Measurements from ENCODE around the gene KIF13A.
"Not testable (repeated sequence)": the region's sequence is repeated elsewhere in the genome, so short reads cannot be mapped to it uniquely, and the experiment has no call there.

KIF13A gene

GRCh38 chr6:17998003-17998402 lies 10.6 kb upstream of the KIF13A start:
- no peak for DNase-seq

DNA sequence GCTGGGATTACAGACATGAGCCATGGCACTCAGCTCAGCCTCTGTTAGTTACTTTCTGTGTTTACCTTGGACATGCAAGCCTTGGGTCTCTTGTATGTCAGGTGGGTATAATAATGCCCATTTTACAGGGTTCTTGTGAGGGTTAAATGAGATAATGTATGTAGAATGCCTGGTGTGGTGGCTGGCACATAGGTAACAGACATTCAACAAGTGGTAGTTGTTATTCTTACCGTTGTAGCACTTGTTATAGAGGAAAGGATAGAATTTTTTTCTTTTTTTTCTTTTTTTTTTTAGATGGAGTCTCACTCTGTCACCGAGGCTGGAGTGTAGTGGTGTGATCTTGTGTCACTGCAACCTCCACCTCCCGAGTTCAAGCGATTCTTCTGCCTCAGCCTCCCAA lies 8.0 kb upstream of the KIF13A start:
- DNase-seq, result no peak

DNA sequence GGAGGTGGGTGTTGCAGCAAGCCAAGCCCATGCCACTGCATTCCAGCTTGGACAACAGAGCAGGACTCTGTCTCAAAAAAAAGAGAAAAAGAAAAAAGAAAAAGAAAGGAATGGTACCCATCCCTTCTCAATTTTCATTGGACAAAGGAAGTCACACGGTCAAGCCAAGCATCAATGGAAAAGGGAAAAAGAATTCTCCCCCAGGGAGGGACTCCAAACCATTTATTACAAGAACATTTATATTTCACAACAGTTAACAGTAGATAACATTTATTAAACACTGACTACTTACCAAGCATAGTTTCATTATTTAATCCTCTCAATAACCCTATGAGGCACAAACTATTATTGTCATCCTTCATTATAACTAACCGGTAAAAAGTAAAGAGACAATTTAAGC lies 6.6 kb upstream of the KIF13A start:
- no peak for DNase-seq

DNA sequence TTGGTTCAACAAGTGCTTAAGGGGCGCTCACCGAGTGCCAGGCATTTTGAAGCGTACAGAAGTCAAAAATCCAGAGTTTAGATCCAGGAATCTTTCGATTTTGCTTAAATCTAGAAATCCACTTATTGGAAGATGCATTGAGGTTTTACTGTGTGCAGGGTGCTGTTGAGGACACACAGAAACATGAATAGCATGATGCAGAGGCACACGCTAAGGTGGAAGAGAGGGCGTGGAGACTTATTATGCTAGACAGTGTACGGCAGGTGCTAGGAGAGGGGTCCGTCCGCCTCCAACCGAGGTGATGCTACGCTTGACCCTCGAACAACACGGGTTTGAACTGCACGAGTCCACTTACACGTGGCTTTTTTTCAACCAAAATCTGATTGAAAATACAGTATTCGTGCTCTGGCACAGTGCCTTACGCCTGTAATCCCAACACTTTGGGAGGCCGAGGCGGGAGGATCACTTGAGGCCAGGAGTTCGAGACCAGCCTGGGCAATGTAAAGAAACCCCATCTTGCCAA lies 1.0 kb upstream of the KIF13A start:
- DNase-seq, result no peak

DNA sequence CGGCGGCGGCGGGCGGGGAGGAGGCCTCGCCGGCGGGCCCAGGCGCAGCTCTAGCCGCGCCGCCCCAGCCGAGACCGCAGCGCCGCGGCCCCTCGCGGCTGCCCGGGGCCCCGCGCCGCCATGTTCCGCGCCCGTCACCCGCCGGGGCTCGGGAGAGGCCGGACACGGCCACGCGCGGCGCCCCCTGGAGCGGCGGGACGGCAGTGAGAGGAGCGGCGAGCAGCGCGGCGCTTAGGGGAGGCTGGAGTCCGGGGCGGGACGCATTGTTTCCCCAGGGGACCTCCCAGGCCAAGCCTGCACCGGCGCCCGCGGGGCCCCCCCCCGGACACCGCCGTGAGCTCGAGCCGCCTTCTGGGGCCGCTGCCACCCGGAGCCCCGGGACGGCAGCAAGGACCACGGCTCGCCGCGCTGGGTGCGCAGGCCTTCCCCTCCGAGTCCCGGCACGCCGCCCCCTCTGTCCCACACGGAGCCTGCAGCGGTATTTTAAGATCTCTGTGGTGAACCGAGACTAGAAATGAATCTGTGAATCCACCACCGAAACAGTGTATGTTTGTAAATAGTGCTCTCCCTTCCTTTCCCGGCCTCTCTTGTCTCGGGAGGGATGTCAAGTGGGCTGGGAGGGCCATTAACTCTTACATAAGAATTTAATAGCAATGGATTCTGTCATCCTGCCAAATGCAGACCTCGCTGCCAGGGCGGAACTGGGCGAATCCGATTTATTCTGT lies 424 bp upstream of the KIF13A start:
- peak; percentile 93 for DNase-seq

DNA sequence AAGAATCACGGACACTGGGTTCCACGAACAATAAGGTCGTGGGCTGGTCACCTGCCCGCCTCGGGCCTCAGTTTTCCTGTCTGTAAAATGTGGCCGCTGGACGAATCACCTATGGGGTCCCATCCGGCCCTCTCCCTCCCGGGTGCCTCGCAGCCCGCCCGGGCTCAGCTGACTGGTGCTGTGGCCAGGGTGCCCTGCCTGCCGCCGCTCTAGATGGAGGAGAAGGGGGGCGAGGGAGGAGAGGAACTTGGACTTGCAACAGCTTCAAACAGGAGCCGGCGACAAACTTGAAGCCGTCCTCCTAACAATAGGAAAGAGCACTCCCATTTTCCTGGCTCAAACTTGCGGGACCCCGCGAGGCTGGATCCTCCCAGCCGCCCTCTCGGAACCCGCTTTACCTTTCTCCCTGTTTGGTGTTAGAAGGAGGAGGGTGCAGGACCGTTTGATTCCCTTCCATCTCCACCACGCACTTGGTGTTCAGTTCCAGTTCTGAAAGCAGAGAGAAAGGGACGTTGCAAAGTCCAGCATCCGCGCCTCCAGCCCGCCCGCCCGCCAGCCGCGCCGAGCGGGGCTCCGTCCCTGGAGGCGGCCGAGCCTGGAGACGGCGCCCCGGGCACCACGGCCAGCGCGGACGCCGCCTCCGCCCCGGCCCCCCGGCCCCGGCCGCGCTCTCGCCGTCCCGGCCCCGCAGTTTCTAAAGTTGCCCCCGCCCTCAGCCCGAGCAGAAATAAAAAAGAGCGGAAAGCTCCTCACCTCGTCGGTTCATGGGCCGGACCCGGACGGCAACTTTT lies 584 bp downstream of the KIF13A start:
- DNase-seq, result peak; percentile 10

DNA sequence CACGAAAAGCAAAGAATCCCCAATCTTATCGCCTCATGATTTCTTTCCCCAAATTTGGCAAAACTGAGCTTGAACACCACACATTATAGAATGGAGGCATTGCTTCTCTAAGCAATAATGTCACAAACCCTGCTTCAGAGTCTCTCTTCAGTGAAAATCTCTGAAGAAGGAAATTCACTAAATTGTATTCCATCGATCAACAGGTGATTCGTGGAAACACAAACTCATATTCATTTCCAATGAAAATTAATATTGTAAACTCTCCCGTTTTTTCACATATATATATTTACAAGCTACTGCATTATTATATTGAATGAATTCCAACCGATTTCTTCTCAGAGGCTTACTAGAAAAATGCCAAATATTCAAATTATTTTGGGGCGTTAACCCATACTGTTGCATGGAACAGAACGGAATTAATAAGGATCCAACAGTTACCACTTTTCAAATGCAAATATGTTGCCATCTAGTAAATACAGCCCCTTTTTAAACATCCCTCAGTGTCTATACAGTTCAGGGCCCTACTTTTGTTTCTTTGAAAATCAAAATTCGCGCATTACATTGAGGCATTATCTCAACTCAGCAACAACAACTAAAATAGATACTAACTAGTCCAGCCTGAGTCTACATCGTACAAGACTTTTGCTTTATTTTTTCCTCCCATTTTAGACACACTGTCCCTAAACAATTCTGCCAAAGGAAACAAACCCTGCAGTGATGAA lies 1.3 kb downstream of the KIF13A start:
- DNase-seq, result no peak

- no peak for DNase-seq
Measured at GRCh38 chr6:17984812-17985670, 2.4 kb downstream of the KIF13A start.

GRCh38 chr6:17984399-17984798 lies 3.0 kb downstream of the KIF13A start:
- no peak for DNase-seq

DNA sequence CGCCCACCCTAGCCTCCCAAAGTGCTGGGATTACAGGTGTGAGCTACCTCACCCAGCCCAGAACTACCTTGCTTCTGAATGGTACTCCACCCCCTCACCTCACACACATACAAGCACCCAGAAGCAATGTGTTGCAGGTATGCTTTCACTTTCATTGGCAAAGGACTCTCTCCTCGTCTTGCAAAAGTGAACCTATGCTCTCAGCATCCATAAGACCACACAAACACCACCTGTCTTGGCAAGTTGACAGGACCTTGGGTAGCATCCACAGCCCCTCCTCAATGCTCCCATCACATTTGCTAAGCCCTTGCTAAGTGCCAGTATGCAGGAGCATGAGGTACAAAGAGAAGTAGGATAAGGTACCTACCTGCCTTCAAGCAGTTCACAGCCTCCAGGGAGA lies 3.7 kb downstream of the KIF13A start:
- DNase-seq, result no peak

GRCh38 chr6:17980329-17980728 lies 7.1 kb downstream of the KIF13A start:
- DNase-seq, result no peak

GRCh38 chr6:17979479-17979878 lies 8.0 kb downstream of the KIF13A start:
- no peak for DNase-seq

- not testable (repeated sequence) for DNase-seq
Measured at GRCh38 chr6:17976258-17976657, 11.2 kb downstream of the KIF13A start.

DNA sequence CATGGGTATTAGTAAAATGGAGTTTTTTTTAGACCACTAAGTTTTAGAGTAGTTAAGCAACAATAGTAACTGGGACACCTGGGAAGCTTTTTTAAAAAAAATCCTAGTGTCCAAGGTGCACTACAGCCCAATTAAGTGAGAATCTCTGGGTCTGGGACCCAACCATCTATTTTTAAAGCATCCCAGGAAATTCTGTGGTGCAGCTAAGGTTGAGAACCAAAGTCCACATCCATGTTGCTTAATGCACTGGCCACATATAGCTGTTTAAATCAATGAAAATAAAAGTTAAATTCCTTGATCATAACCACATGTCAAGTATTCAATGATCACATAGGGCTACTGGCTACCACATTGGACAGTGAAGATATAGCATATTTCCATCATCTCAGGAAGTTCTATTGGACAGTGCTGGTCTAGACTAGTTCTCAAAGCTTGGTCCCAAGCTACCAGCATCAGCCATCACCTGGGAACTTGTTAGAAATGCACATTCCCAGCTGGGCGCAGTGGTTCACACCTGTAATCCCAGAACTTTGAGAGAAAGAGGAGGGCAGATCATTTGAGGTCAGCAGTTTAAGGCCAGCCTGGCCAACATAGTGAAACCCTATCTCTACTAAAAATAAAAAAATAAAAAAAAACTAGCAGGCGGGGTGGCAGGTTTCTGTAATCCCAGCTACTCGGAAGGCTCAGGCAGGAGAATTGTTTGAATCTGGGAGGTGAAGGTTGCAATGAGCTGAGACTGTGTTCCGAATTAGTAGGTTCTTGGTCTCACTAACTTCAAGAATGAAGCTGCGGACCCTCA lies 12.7 kb downstream of the KIF13A start:
- DNase-seq, result no peak

GRCh38 chr6:17972978-17973622 lies 14.3 kb downstream of the KIF13A start:
- no peak for DNase-seq

DNA sequence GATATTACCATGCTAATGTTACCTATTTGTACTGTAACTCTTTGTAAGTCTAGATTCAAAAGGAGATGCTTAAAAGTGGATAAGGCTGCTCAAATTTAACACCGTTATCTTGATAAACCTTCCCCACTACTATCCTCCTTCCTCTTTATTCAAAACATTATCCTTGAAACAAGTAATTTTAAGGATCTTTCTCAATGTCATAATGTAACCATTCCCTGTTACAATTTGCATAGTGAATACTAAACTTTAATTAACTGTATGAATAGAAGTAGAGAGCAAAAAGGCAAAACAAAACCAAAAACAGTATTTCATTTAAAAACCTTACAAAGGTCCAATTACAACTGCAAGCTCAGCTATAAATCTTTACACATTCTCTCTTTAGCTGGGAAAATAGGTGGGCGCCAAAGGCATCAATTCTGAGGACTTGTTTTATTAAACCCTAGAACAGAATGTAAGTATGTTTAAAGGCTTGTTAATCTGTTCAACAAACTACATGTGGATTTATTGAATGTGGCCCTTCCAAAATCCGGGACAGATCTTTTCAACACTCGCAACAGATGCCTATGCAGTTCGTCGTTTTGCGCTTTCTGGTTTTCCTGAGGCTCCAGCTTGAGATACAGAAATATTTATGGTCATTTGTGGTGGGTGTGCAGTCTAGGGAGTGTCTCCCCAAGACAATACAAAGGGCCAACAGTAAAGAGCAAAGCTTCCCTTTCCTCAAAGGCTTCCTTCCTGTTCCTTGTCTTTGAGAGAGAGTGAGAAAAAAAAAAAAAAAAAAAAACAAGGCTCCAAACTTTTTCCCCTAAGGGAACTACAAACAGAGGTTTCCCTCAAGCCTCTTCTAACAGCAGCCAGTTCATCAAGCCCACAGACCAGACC lies 15.1 kb downstream of the KIF13A start:
- DNase-seq, result no peak

GRCh38 chr6:17971128-17972073 lies 16.0 kb downstream of the KIF13A start:
- no peak for DNase-seq

- no peak for DNase-seq
Measured at GRCh38 chr6:17968876-17969275, 18.6 kb downstream of the KIF13A start.
